Heart left ventricle (tissue), 13 donors: ENCODE data around the gene ECM2.

Source experiments
- CTCF ChIP-seq, 12 donors: fragments of 200-600 bp; sonication (generic) in 4 of 12; IDR thresholded peaks; one replicate each; pipeline versions ENCODE4 v1.5.0 to v1.8.0; 2018 to 2022; ENCODE audit warnings: antibody characterized with exemption in 12 of 12, mild to moderate bottlenecking in 5 of 12
- POLR2A ChIP-seq, 2 donors: fragments of 450-650 bp; IDR thresholded peaks; one replicate each; pipeline ENCODE4 v1.6.1; 2017; ENCODE audit warnings: antibody characterized with exemption in 2 of 2, mild to moderate bottlenecking in 2 of 2, moderate library complexity in 2 of 2
- donor health status: ischemic (EF 13 %, LVEDD 7.1; RV severe dilation, severe dysfunction).
- donor health status: DM: no; HTN: yes; CAD: no.
- donor health status: DM: no; HTN: no; CAD: no.
- donor health status: ischemic (EF 25% LVEDD 6.9; RV normal size, moderate dysfunction).
- donor health status: ischemic (EF 25% LVEDD 5.7; RV mildly dilated, moderate dysfunction).
- donor health status: ischemic (EF 35%, LVEDD 5.7; RV mildly dilated, moderate dysfunction).
- donor health status: nonischemic (EF 11% LVEDD 7.7; RV severe dilation, severe dysfunction).
- donor health status: DM: yes; HTN: yes; CAD: no.
- donor health status: PGD.
- donor health status: ischemic (EF 29% LVEDD 5.4; RV normal size, mild dysfunction).
- donor health status: nonischemic (EF 23%, LVEDD 6.1; RV moderate dilation, normal function).

- TF ChIP-seq POLR2A (IDR thresholded peaks at IDR 0.05) (no peak), CTCF (IDR thresholded peaks at IDR 0.05) (no peak)
Measured at GRCh38 chr9:92518199-92518598, 17.6 kb downstream of the ECM2 start.
